GM23338 (cell line): Measurements from ENCODE around the gene CYB5R4. TPM values are rescaled to one million over a fixed set of nuclear protein-coding genes. Genes with fewer than 3 reads are reported as not detected.

Source experiments
- ATAC-seq: fragments of 200-7000 bp; cut with Tn5 transposase; 3 replicates; pipeline ENCODE4 v1.9.1; 2020
- DNase-seq: peaks from one replicate; pipeline ENCODE4 v3.0.0-alpha.2; 2015; ENCODE audit warnings: low spot score
- H2AFZ ChIP-seq: fragments of 200-600 bp; sonication (generic); 2 replicates; pipeline ENCODE4 v1.8.0; 2016; ENCODE audit warnings: antibody characterized with exemption, mild to moderate bottlenecking, moderate library complexity
- H3F3A ChIP-seq: fragments of 200-600 bp; sonication (generic); replicated peaks from 2 replicates; pipeline ENCODE4 v1.8.0; 2017; ENCODE audit warnings: antibody characterized with exemption, mixed run types, low read depth
- H3K27ac ChIP-seq: fragments of 200-600 bp; sonication (generic); 2 replicates; pipeline ENCODE4 v1.6.1; 2016; ENCODE audit warnings: low read depth
- H3K27me3 ChIP-seq: fragments of 200-600 bp; sonication (generic); 2 replicates; pipeline ENCODE4 v1.8.0; 2016; ENCODE audit warnings: mild to moderate bottlenecking, mixed run types, moderate library complexity; ENCODE audit not compliant: insufficient read depth
- H3K36me3 ChIP-seq: fragments of 200-600 bp; sonication (generic); 2 replicates; pipeline ENCODE4 v1.8.0; 2016; ENCODE audit warnings: mild to moderate bottlenecking; ENCODE audit not compliant: insufficient read depth
- H3K4me1 ChIP-seq: fragments of 200-600 bp; sonication (generic); 2 replicates; pipeline ENCODE4 v1.8.0; 2016; ENCODE audit warnings: mild to moderate bottlenecking, moderate library complexity; ENCODE audit not compliant: insufficient read depth
- H3K4me2 ChIP-seq: fragments of 200-600 bp; sonication (generic); 2 replicates; pipeline ENCODE4 v1.7.1; 2017; ENCODE audit warnings: mixed run types
- H3K4me3 ChIP-seq: fragments of 200-600 bp; sonication (generic); 2 replicates; pipeline ENCODE4 v1.6.1; 2016; ENCODE audit warnings: mixed run types
- H3K79me2 ChIP-seq: fragments of 200-600 bp; sonication (generic); replicated peaks from 2 replicates; pipeline ENCODE4 v1.8.0; 2017; ENCODE audit warnings: mild to moderate bottlenecking; ENCODE audit not compliant: insufficient read depth
- H3K9me2 ChIP-seq: fragments of 200-600 bp; sonication (generic); 2 replicates; pipeline ENCODE4 v1.8.0; 2017; ENCODE audit not compliant: insufficient read depth
- H4K20me1 ChIP-seq: fragments of 200-600 bp; sonication (generic); replicated peaks from 2 replicates; pipeline ENCODE4 v1.8.0; 2017; ENCODE audit warnings: mild to moderate bottlenecking; ENCODE audit not compliant: insufficient read depth
- H3K27ac Mint-ChIP-seq: 2 replicates; pipeline ENCODE4 v1.8.0; 2020; ENCODE audit warnings: inconsistent platforms, mild to moderate bottlenecking, moderate library complexity, mixed read lengths
- H3K27me3 Mint-ChIP-seq: 3 replicates; pipeline ENCODE4 v1.8.0; 2022; ENCODE audit warnings: low read depth, mild to moderate bottlenecking, moderate library complexity, mixed read lengths, inconsistent platforms; ENCODE audit not compliant: insufficient read depth, poor library complexity
- H3K36me3 Mint-ChIP-seq: 3 replicates; pipeline ENCODE4 v1.8.0; 2021; ENCODE audit warnings: low read depth, mild to moderate bottlenecking, inconsistent platforms, moderate library complexity, mixed read lengths
- H3K4me1 Mint-ChIP-seq: 3 replicates; pipeline ENCODE4 v1.8.0; 2020; ENCODE audit warnings: mild to moderate bottlenecking, inconsistent platforms, mixed read lengths
- H3K4me3 Mint-ChIP-seq: 3 replicates; pipeline ENCODE4 v1.8.0; 2021; ENCODE audit warnings: moderate library complexity, mild to moderate bottlenecking, inconsistent platforms, mixed read lengths
- H3K9me3 Mint-ChIP-seq: 3 replicates; pipeline ENCODE4 v1.8.0; 2020; ENCODE audit warnings: moderate library complexity, mild to moderate bottlenecking, inconsistent platforms, mixed read lengths
- CREB1 ChIP-seq: fragments of 250-450 bp; sonication (Bioruptor Pico); IDR thresholded peaks from 2 replicates; pipeline ENCODE4 v1.5.0; 2020; ENCODE audit warnings: low read depth, mild to moderate bottlenecking, moderate library complexity
- CTCF ChIP-seq, 2 experiments: fragments of 200-600 bp in 1 of 2; sonication (generic) in 1 of 2; conservative IDR thresholded peaks; 2 replicates each; pipeline versions ENCODE4 v1.5.1 to v1.6.1; 2016 to 2017; ENCODE audit warnings: antibody characterized with exemption in 2 of 2, low read depth in 2 of 2, mild to moderate bottlenecking in 2 of 2, moderate library complexity in 1 of 2
- ETS1 ChIP-seq: IDR thresholded peaks from 2 replicates; pipeline ENCODE4 v1.6.1; 2016; ENCODE audit warnings: antibody characterized with exemption
- EZH2 ChIP-seq: fragments of 200-600 bp; sonication (generic); IDR thresholded peaks from one replicate; pipeline ENCODE4 v1.8.0; 2017; ENCODE audit warnings: antibody characterized with exemption, mild to moderate bottlenecking, low read depth; ENCODE audit not compliant: unreplicated experiment
- EZH2phosphoT487 ChIP-seq: fragments of 200-600 bp; sonication (generic); IDR thresholded peaks from one replicate; pipeline ENCODE4 v1.8.1; 2018; ENCODE audit warnings: antibody characterized with exemption; ENCODE audit not compliant: unreplicated experiment
- JUNB ChIP-seq: IDR thresholded peaks from one replicate; pipeline ENCODE4 v1.6.1; 2016; ENCODE audit warnings: antibody characterized with exemption; ENCODE audit not compliant: unreplicated experiment
- POLR2AphosphoS5 ChIP-seq: IDR thresholded peaks from 2 replicates; pipeline ENCODE4 v1.6.1; 2016; ENCODE audit warnings: antibody characterized with exemption, low read depth
- REST ChIP-seq: IDR thresholded peaks from one replicate; pipeline ENCODE4 v1.6.1; 2018; ENCODE audit warnings: antibody characterized with exemption; ENCODE audit not compliant: unreplicated experiment
- STAT1 ChIP-seq: IDR thresholded peaks from one replicate; pipeline ENCODE4 v1.6.1; 2016; ENCODE audit warnings: antibody characterized with exemption; ENCODE audit not compliant: unreplicated experiment
- ZNF114 ChIP-seq: fragments of 250-450 bp; sonication (Bioruptor Pico); IDR thresholded peaks from 2 replicates; pipeline ENCODE4 v1.5.0; 2020; ENCODE audit warnings: mild to moderate bottlenecking, moderate library complexity
- ZNF331 ChIP-seq: fragments of 250-450 bp; sonication (Bioruptor Pico); IDR thresholded peaks from 2 replicates; pipeline ENCODE4 v1.5.0; 2020; ENCODE audit warnings: low read depth, mild to moderate bottlenecking, moderate library complexity
- ZNF462 ChIP-seq: fragments of 250-450 bp; sonication (Bioruptor Pico); IDR thresholded peaks from 2 replicates; pipeline ENCODE4 v1.5.0; 2020; ENCODE audit warnings: mild to moderate bottlenecking, moderate library complexity
- polyA plus RNA-seq: library from polyadenylated mRNA; unstranded; fragments of >200 nt; fragmentation: Nextera tagmentation; extraction: Ambion mirVana; gene quantifications from 2 replicates; pipeline ENCODE4 v1.2.1, GENCODE V29; 2016
- total RNA-seq: library from RNA; depleted of rRNA; stranded (reverse); fragments of >200 nt; shearing (Covaris generic); gene quantifications from 2 replicates; pipeline ENCODE4 v1.2.3, GENCODE V29; 2014

The CYB5R4 gene
- total and polyA plus RNA-seq, 2 experiments from 2014 or later = 8.9 to 17.2 TPM

GRCh38 chr6:83812595-83812994 is 46.9 kb upstream of the CYB5R4 start (continued):
- TF ChIP-seq REST (no peak), CTCF (conservative IDR thresholded peaks at IDR 0.05; ENCODE audit: low read depth in 2 of 2) (no peak), ZNF114 (no peak), ETS1 (no peak), EZH2 (no peak), POLR2AphosphoS5 (no peak), JUNB (no peak), STAT1 (no peak), ZNF331 (CRISPR knock-in tag) (no peak), EZH2phosphoT487 (no peak)

GRCh38 chr6:83815631-83816272 is 43.7 kb upstream of the CYB5R4 start:
- Histone ChIP-seq H2AFZ (no peak overlapping the region), H3K27me3 (no peaks in the 10 kb centered on the region), H3K27ac (no peak overlapping the region), H3K36me3 (no peaks in the 10 kb centered on the region), H3K9me2 (no peaks in the 10 kb centered on the region; the same call in 1 of the 2 replicates), H3K4me1 (no peaks in the 10 kb centered on the region), H3K4me3 (no peak overlapping the region), H4K20me1 (no peaks in the 10 kb centered on the region), H3K79me2 (no peaks in the 10 kb centered on the region), H3F3A (no peaks in the 10 kb centered on the region), H3K4me2 (no peak overlapping the region)
- Mint-ChIP-seq H3K27me3 (no peaks in the 10 kb centered on the region), H3K36me3 (no peaks in the 10 kb centered on the region), H3K9me3 (no peaks in the 10 kb centered on the region), H3K4me1 (no peaks in the 10 kb centered on the region), H3K4me3 (no peak overlapping the region), H3K27ac (no peak overlapping the region)
- TF ChIP-seq POLR2AphosphoS5 = no peak
- no peak for TF ChIP-seq STAT1
- no peak for TF ChIP-seq ZNF462 (CRISPR knock-in tag)
- no peak for TF ChIP-seq EZH2
- no peak for TF ChIP-seq CREB1
- TF ChIP-seq JUNB = no peak
- no peak for TF ChIP-seq ZNF331 (CRISPR knock-in tag)
- no peak for ATAC-seq
- DNase-seq = no peak
